ENCODE data around the gene IRAK3.

DNA sequence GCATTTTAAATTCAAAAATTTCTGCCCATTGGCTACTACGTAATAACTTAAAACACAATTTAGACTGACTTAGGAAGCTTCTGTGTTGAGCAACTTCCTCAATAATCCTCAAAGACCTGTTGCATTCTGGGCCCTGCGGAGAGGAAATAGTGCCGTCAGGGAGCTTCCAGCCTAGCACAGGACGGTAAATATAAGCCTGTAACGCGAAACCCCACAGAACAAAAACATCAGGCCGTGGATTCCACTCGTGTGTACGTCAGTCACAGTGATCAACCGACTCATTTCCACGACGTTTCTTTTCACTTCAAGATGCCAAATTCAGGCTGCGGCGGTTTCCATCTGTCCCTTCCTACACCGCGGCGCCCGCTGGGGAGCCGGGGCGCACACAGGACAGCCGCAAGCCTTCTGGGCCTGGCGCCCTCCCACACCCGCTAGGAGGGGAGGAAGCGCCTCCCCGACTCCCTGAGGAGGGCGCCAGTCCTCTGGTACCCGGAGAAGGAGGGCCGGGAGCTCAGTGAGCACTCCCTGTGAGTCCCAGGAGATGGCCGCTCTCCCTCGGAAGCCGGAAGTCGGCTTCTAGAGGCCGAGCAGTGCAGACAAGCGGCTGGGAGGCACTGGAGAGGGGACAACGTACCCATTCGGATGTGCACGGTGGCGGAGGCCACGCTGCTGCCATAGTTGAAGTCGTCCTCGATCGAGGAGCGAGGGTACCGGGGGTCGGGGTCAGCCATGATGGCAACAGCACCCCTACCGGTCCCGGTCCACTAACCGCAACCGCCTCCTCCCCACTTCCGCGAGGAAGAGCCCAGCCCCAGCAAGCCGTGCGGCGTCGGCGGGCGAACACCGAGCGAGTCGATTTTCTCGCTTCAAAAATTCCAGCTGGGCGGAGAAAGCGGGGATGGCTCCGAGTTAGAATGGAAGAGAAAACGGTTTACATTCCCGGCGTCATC lies 19.5 kb upstream of the IRAK3 start, which contains the start of gene TMBIM4:
- peak; percentile 78 for TF ChIP-seq ZFP3 (CRISPR knock-in tag; IDR thresholded peaks at IDR 0.05)
- TF ChIP-seq GLIS3 (CRISPR knock-in tag; IDR thresholded peaks at IDR 0.05) = peak; percentile 83; the same call in 1 of the 2 replicates
